Gastrocnemius medialis (tissue), 4 donors: Measurements from ENCODE around the gene NUDT5. TPM values are rescaled to one million over a fixed set of nuclear protein-coding genes. Genes with fewer than 3 reads are reported as not detected.

Experiments used
- ATAC-seq, 2 donors: fragments of 150-250 bp; one replicate each; pipeline ENCODE4 v1.9.1; 2016
- DNase-seq, 2 donors: peaks; one replicate each; pipeline ENCODE4 v3.0.0-alpha.2; 2019
- H3K27ac ChIP-seq, 4 donors: fragments of 200-600 bp; sonication (generic); 1 replicate in 1 of 4; 2 replicates in 3 of 4; pipeline ENCODE4 v1.5.1; 2016 to 2018; ENCODE audit warnings: mild to moderate bottlenecking in 2 of 4, moderate library complexity in 1 of 4
- H3K27me3 ChIP-seq, 3 donors: fragments of 200-600 bp; sonication (generic) in 2 of 3; 1 replicate in 1 of 3; 2 replicates in 2 of 3; pipeline versions ENCODE4 v1.5.1 to v1.6.0; 2016 to 2019; ENCODE audit warnings: mild to moderate bottlenecking in 1 of 3, moderate library complexity in 1 of 3
- H3K36me3 ChIP-seq, 2 donors: fragments of 200-600 bp; sonication (generic) in 1 of 2; one replicate each; pipeline ENCODE4 v1.5.1; 2017 to 2018
- H3K4me1 ChIP-seq, 2 donors: fragments of 200-600 bp; sonication (generic) in 1 of 2; one replicate each; pipeline ENCODE4 v1.5.1; 2016 to 2017; ENCODE audit warnings: mild to moderate bottlenecking in 2 of 2
- H3K4me3 ChIP-seq, 4 donors: fragments of 200-600 bp; sonication (generic) in 3 of 4; 1 replicate in 1 of 4; 2 replicates in 3 of 4; pipeline ENCODE4 v1.5.1; 2016 to 2019; ENCODE audit warnings: mild to moderate bottlenecking in 2 of 4
- H3K9me3 ChIP-seq, 3 donors: fragments of 200-600 bp; sonication (generic) in 2 of 3; 1 replicate in 1 of 3; 2 replicates in 2 of 3; pipeline ENCODE4 v1.5.1; 2016 to 2019
- POLR2A ChIP-seq, 2 donors: fragments of 450-650 bp; IDR thresholded peaks; one replicate each; pipeline ENCODE4 v1.6.1; 2017; ENCODE audit warnings: antibody characterized with exemption in 2 of 2, mild to moderate bottlenecking in 2 of 2, moderate library complexity in 2 of 2
- in situ Hi-C, 4 donors: fragments of 200-750 bp; cut with MboI; loops; one replicate each; pipeline versions ENCODE4 v1.15.0 to v1.8.0; 2017; ENCODE audit warnings: low sequenced_read_pairs in 4 of 4
- intact Hi-C: fragments of 100-400 bp; cut with DNase I; formaldehyde crosslinking; loops from one replicate; pipeline ENCODE4 v1.15.1; 2023; ENCODE audit warnings: low total_unique reads
- total RNA-seq, 4 donors: library from RNA; depleted of rRNA; stranded (reverse); fragments of >200 nt; gene quantifications; one replicate each; pipeline versions ENCODE4 v1.1.0 to v1.2.3, GENCODE V29; 2016
- TF ChIP-seq, protein P1 (sequence below), 5 experiments: fragments of 450-650 bp in 3 of 5; fragments of 200-600 bp in 2 of 5; sonication (generic) in 2 of 5; IDR thresholded peaks in 4 of 5; conservative IDR thresholded peaks in 1 of 5; 1 replicate in 4 of 5; 2 replicates in 1 of 5; pipeline ENCODE4 v1.5.1; 2016 to 2019; ENCODE audit warnings: antibody characterized with exemption in 5 of 5, mild to moderate bottlenecking in 3 of 5, moderate library complexity in 3 of 5

The NUDT5 gene
- total RNA-seq, 4 donors from 2014 or later, result 5.1 to 8.2 (median 5.6) TPM

DNA sequence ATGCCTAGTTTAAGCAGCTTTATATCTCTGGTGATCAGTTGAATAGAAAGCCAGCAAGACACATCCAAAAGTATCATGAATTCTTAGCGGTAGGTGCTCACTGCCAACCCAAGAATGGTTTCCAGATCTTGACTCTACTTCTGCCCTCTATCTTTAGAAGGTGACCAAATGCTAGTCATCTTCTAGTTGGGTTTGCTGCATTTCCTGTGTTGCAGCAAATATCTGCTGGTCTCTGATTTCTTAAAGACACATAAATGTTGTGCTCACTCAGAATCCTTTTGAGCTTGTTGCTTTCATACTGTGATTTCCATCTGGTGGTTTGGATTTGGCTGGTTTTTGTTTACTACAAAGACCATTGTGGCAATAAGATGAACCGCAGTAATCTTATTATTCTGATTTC is 2.5 kb upstream of the NUDT5 start:
- no peak overlapping the region for H3K4me3 ChIP-seq
- intact Hi-C loops, result loop anchor here (5.0 to 10.0 kb wide), 2 partner anchors 71 to 443 kb away; partner anchors contain the start of gene SEC61A2
- in situ Hi-C loops, result no loop called here

DNA sequence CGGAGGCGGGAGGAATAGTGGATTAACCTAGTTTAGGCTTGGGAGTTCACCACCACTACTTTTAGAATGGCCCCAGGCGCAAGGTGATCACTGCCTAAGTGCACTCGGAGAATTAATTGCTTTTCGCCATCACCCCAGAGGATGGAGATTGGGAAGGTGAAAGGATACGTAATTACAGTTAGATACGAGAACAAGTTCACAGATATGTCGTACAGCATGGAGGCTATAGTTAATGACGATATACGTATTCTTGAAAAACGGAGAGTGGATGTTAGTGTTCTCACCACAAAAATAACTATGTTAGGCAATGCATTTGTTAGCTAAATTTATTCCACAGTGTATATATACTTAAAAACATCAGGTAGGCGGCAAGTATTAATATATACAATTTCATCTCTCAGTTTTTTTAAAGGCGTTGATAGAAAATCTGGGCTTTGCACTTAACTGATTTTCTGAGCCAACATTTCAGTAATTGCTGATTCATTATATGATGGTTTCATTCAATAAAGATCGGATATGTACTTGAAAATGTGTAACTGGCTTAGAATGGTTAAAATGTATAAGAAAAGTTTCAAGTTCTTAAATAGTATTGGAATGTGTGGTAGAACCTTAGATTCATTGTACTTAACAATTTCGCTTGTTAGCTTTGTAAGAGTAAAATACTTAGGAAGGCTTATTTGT is 980 bp upstream of the NUDT5 start:
- peak overlapping the region; percentile 72 to 96 (median 90) for H3K4me3 ChIP-seq
- in situ Hi-C loops (no loop called here), intact Hi-C loops (loop anchor here (5.0 to 10.0 kb wide), 2 partner anchors 69 to 442 kb away; partner anchors contain the start of gene SEC61A2)
- no peaks in the 10 kb centered on the region for H3K9me3 ChIP-seq
- peaks cover 22 to 26% of the 10 kb centered on the region in 2 donors for H3K4me1 ChIP-seq
- TF ChIP-seq POLR2A (IDR thresholded peaks at IDR 0.05), result no peak
- TF ChIP-seq, protein P1, sequence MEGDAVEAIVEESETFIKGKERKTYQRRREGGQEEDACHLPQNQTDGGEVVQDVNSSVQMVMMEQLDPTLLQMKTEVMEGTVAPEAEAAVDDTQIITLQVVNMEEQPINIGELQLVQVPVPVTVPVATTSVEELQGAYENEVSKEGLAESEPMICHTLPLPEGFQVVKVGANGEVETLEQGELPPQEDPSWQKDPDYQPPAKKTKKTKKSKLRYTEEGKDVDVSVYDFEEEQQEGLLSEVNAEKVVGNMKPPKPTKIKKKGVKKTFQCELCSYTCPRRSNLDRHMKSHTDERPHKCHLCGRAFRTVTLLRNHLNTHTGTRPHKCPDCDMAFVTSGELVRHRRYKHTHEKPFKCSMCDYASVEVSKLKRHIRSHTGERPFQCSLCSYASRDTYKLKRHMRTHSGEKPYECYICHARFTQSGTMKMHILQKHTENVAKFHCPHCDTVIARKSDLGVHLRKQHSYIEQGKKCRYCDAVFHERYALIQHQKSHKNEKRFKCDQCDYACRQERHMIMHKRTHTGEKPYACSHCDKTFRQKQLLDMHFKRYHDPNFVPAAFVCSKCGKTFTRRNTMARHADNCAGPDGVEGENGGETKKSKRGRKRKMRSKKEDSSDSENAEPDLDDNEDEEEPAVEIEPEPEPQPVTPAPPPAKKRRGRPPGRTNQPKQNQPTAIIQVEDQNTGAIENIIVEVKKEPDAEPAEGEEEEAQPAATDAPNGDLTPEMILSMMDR (IDR thresholded peaks at IDR 0.05 in 4 of 5, conservative IDR thresholded peaks at IDR 0.05 in 1 of 5), result no peak
- H3K36me3 ChIP-seq, result peaks cover 0 to 20% of the 10 kb centered on the region in 2 donors
- DNase-seq (no peak), ATAC-seq (no peak)
- H3K27ac ChIP-seq, result peak overlapping the region; percentile 84 to 98 (median 94)
- H3K27me3 ChIP-seq, result no peaks in the 10 kb centered on the region

More for the DNA sequence above, 2.5 kb upstream of the NUDT5 start:
- peaks cover 0 to 25% of the 10 kb centered on the region in 2 donors for H3K36me3 ChIP-seq
- no peaks in the 10 kb centered on the region for H3K9me3 ChIP-seq
- DNase-seq (no peak), ATAC-seq (no peak)
- no peaks in the 10 kb centered on the region for H3K27me3 ChIP-seq
- peaks cover 22 to 26% of the 10 kb centered on the region in 2 donors for H3K4me1 ChIP-seq
- H3K27ac ChIP-seq, result no peak overlapping the region
- TF ChIP-seq POLR2A (IDR thresholded peaks at IDR 0.05), result no peak

- no peak for TF ChIP-seq POLR2A (IDR thresholded peaks at IDR 0.05)
- TF ChIP-seq, protein P1 (IDR thresholded peaks at IDR 0.05 in 4 of 5, conservative IDR thresholded peaks at IDR 0.05 in 1 of 5), result no peak
- peak overlapping the region; percentile 84 to 98 (median 94) for H3K27ac ChIP-seq
- in situ Hi-C loops (no loop called here), intact Hi-C loops (loop anchor here (1.0 to 10.0 kb wide), 3 partner anchors 68 to 440 kb away; partner anchors contain the start of gene SEC61A2)
- ATAC-seq (peak; percentile 31 to 39), DNase-seq (no peak)
- peaks cover 0 to 11% of the 10 kb centered on the region in 2 donors for H3K36me3 ChIP-seq
- H3K27me3 ChIP-seq, result no peaks in the 10 kb centered on the region
- no peaks in the 10 kb centered on the region for H3K9me3 ChIP-seq
- H3K4me1 ChIP-seq, result peaks cover 22 to 26% of the 10 kb centered on the region in 2 donors
- H3K4me3 ChIP-seq, result peak overlapping the region; percentile 72 to 96 (median 90)
Measured at GRCh38 chr10:12195281-12195602, 449 bp downstream of the NUDT5 start.

GRCh38 chr10:12194752-12195271 is 879 bp downstream of the NUDT5 start:
- H3K9me3 ChIP-seq, result no peaks in the 10 kb centered on the region
- in situ Hi-C loops (no loop called here), intact Hi-C loops (loop anchor here (1.0 to 10.0 kb wide), 3 partner anchors 68 to 440 kb away; partner anchors contain the start of gene SEC61A2)
- DNase-seq (peak in 1 of 2 donors; percentile 46), ATAC-seq (peak; percentile 25 to 47)
- H3K27ac ChIP-seq, result peak overlapping the region; percentile 84 to 98 (median 94)
- TF ChIP-seq, protein P1 (IDR thresholded peaks at IDR 0.05 in 4 of 5, conservative IDR thresholded peaks at IDR 0.05 in 1 of 5), result no peak
- no peak for TF ChIP-seq POLR2A (IDR thresholded peaks at IDR 0.05)
- H3K27me3 ChIP-seq, result no peaks in the 10 kb centered on the region
- H3K4me3 ChIP-seq, result peak overlapping the region; percentile 72 to 96 (median 90)
- peaks cover 22 to 26% of the 10 kb centered on the region in 2 donors for H3K4me1 ChIP-seq
- peaks cover 0 to 10% of the 10 kb centered on the region in 2 donors for H3K36me3 ChIP-seq

- Histone ChIP-seq H3K4me1 (peaks cover 21 to 26% of the 10 kb centered on the region in 2 donors), H3K27me3 (no peaks in the 10 kb centered on the region), H3K9me3 (no peaks in the 10 kb centered on the region), H3K4me3 (no peak overlapping the region), H3K27ac (no peak overlapping the region), H3K36me3 (no peaks in the 10 kb centered on the region)
- in situ Hi-C loops (no loop called here), intact Hi-C loops (loop anchor here (10.0 kb wide), 1 partner anchor 438 kb away; no protein-coding TSS in a partner anchor)
- ATAC-seq (no peak), DNase-seq (no peak)
- TF ChIP-seq, protein P1 (IDR thresholded peaks at IDR 0.05 in 4 of 5, conservative IDR thresholded peaks at IDR 0.05 in 1 of 5), result no peak
Measured at GRCh38 chr10:12193193-12193592, 2.5 kb downstream of the NUDT5 start.
